Smooth muscle cell (in vitro differentiated cells): ENCODE data around the gene PLEKHM2. TPM values are rescaled to one million over a fixed set of nuclear protein-coding genes. Genes with fewer than 3 reads are reported as not detected.

ENCODE experiments used
- DNase-seq: peaks from one replicate; lab custom pipeline; 2025; ENCODE audit not compliant: unreplicated experiment; lab: John Stamatoyannopoulos, UW
- H2AFZ ChIP-seq: fragments of 200-600 bp; sonication (generic); 2 replicates; pipeline ENCODE4 v1.6.0; 2016; ENCODE audit warnings: antibody characterized with exemption, low read depth, mild to moderate bottlenecking
- H3F3A ChIP-seq: fragments of 200-600 bp; sonication (generic); 2 replicates; pipeline ENCODE4 v1.6.0; 2017; ENCODE audit warnings: antibody characterized with exemption, low read depth
- H3K27ac ChIP-seq: fragments of 200-600 bp; sonication (generic); 2 replicates; pipeline ENCODE4 v1.5.1; 2016; ENCODE audit warnings: low read depth, mild to moderate bottlenecking
- H3K27me3 ChIP-seq: fragments of 200-600 bp; sonication (generic); 2 replicates; pipeline ENCODE4 v1.6.1; 2016; ENCODE audit warnings: low read depth, mild to moderate bottlenecking
- H3K36me3 ChIP-seq: fragments of 200-600 bp; sonication (generic); 2 replicates; pipeline ENCODE4 v1.5.1; 2016; ENCODE audit warnings: low read depth
- H3K4me1 ChIP-seq: fragments of 200-600 bp; sonication (generic); 2 replicates; pipeline ENCODE4 v1.5.1; 2016; ENCODE audit warnings: low read depth
- H3K4me2 ChIP-seq: fragments of 200-600 bp; sonication (generic); 2 replicates; pipeline ENCODE4 v1.6.0; 2016; ENCODE audit warnings: mild to moderate bottlenecking
- H3K4me3 ChIP-seq: fragments of 200-600 bp; sonication (generic); 2 replicates; pipeline ENCODE4 v1.5.1; 2016; ENCODE audit warnings: mild to moderate bottlenecking
- H3K79me2 ChIP-seq: fragments of 200-600 bp; sonication (generic); 2 replicates; pipeline ENCODE4 v1.6.0; 2016; ENCODE audit warnings: low read depth, mild to moderate bottlenecking
- H3K9ac ChIP-seq: fragments of 200-600 bp; sonication (generic); 2 replicates; pipeline ENCODE4 v1.6.0; 2016; ENCODE audit warnings: low read depth
- H3K9me3 ChIP-seq: fragments of 200-600 bp; sonication (generic); replicated peaks from 2 replicates; pipeline ENCODE4 v1.5.1; 2016; ENCODE audit warnings: low read depth
- H4K20me1 ChIP-seq: fragments of 200-600 bp; sonication (generic); 2 replicates; pipeline ENCODE4 v1.6.0; 2016; ENCODE audit warnings: low read depth
- CTCF ChIP-seq: fragments of 200-600 bp; sonication (generic); IDR thresholded peaks from 2 replicates; pipeline ENCODE4 v1.5.1; 2017; ENCODE audit warnings: borderline replicate concordance, mild to moderate bottlenecking, antibody characterized with exemption; ENCODE audit not compliant: insufficient read depth, poor library complexity, severe bottlenecking
- WGBS: methylation state at CpG from one replicate; pipeline ENCODE4 v1.1.7; 2016; ENCODE audit warnings: low lambda C conversion rate; 5-methylcytosine and 5-hydroxymethylcytosine counted together
- polyA plus RNA-seq: library from polyadenylated mRNA; unstranded; fragments of >200 nt; fragmentation: Nextera tagmentation; extraction: Ambion mirVana; gene quantifications from 2 replicates; pipeline ENCODE4 v1.2.1, GENCODE V29; 2016
- total RNA-seq: library from RNA; depleted of rRNA; stranded (reverse); fragments of >200 nt; gene quantifications from 2 replicates; pipeline ENCODE4 v1.2.3, GENCODE V29; 2014

PLEKHM2 gene
- total and polyA plus RNA-seq, 2 experiments from 2014 or later = 26.5 to 39.6 TPM

GRCh38 chr1:15740924-15741850 lies 57.1 kb downstream of the PLEKHM2 start:
- Histone ChIP-seq H2AFZ (no peak overlapping the region), H3K9me3 (no peaks in the 10 kb centered on the region), H3F3A (no peaks in the 10 kb centered on the region), H3K9ac (no peak overlapping the region), H3K4me3 (no peak overlapping the region), H3K27me3 (no peaks in the 10 kb centered on the region), H4K20me1 (no peaks in the 10 kb centered on the region), H3K79me2 (no peaks in the 10 kb centered on the region), H3K27ac (no peak overlapping the region), H3K36me3 (no peaks in the 10 kb centered on the region), H3K4me1 (peaks cover 8% of the 10 kb centered on the region), H3K4me2 (no peak overlapping the region)
- peak; percentile 13 for DNase-seq
- peak; percentile 66 for TF ChIP-seq CTCF
- WGBS = 61% methylated on average over 27 of the region's 27 CpGs

DNA sequence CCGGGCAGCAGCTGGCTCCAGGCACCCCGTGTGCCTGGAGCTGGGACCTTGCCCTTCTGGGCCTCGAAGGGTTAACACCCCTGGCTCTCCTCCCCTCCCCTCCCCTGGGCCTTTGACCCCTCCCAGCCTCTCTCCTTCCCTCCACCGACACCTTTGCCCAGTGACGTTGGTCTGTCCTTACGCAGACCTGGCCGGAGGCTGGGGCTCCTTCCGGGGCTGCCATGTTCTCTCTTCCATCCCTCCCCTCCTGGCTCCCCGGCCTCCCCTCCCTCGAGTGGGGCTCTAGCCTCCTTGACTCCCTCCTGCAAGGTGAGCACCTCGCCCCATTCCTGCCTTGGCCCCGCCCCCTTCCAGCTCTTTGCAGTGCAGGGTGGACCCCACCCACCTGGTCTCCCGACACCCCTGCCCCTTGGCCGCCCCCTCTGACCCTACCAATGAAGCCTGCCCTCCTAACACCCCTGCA lies 58.2 kb downstream of the PLEKHM2 start, which contains the start of gene TMEM82:
Gene TMEM82, plus strand, starts transcription at position 161 of the 463 bp plus-strand sequence. Its CDS starts 61 bp downstream, at position 222.
- Histone ChIP-seq H3F3A (no peaks in the 10 kb centered on the region), H3K79me2 (no peaks in the 10 kb centered on the region), H4K20me1 (no peaks in the 10 kb centered on the region), H3K27me3 (no peaks in the 10 kb centered on the region), H3K36me3 (no peaks in the 10 kb centered on the region), H3K9ac (no peak within 1 kb of the TSS), H3K27ac (no peak within 1 kb of the TSS), H2AFZ (no peak within 1 kb of the TSS), H3K4me3 (no peak within 1 kb of the TSS), H3K9me3 (no peaks in the 10 kb centered on the region), H3K4me2 (no peak within 1 kb of the TSS), H3K4me1 (peaks cover 8% of the 10 kb centered on the region)
- WGBS = 48% methylated on average over 6 of the region's 14 CpGs
- DNase-seq = no peak
- TF ChIP-seq CTCF = no peak

DNA sequence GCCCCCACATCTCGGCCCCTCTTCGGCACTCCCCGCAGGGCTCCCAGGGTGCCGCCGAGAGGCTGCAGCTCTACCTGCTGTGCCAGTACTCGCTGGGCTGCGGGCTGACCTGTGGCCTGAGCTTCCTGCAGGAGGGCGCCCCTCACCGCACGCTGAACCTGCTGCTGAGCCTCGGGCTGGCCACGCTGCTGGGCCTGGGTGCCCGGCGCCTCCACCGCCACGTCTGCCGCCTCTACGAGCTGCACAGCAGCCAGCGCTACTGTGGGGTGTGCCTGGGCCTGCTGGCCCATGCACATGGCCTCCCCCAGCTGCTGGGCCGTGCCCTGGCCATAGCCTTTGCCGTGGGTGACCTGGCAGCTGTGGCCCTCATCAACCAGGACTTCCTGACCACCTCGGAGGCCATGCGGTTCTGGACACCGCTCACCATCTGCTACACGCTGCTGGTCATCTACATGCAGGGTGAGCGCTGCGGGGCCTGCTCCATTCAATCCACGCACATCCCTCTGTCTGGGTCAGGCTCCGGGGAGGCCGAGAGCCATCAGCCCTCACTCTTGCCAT lies 60.1 kb downstream of the PLEKHM2 start:
- 91% methylated on average over 30 of the region's 30 CpGs for WGBS
- Histone ChIP-seq H3K4me3 (no peak overlapping the region), H4K20me1 (no peaks in the 10 kb centered on the region), H2AFZ (no peak overlapping the region), H3K4me1 (peaks cover 8% of the 10 kb centered on the region), H3F3A (no peaks in the 10 kb centered on the region), H3K9ac (no peak overlapping the region), H3K79me2 (no peaks in the 10 kb centered on the region), H3K27me3 (no peaks in the 10 kb centered on the region), H3K27ac (no peak overlapping the region), H3K9me3 (no peaks in the 10 kb centered on the region), H3K4me2 (no peak overlapping the region), H3K36me3 (no peaks in the 10 kb centered on the region)
- no peak for TF ChIP-seq CTCF
- DNase-seq = no peak
